ENCODE measurements around the gene TRAPPC12.
"Not testable (repeated sequence)": the region's sequence is repeated elsewhere in the genome, so short reads cannot be mapped to it uniquely, and the experiment has no call there.

Gene TRAPPC12

GRCh38 chr2:3488855-3489763 lies 109.6 kb downstream of the TRAPPC12 start:
- no peak for DNase-seq

GRCh38 chr2:3489764-3490115 lies 110.2 kb downstream of the TRAPPC12 start:
- DNase-seq = no peak

- no peak for DNase-seq
Measured at GRCh38 chr2:3490191-3491170, 111.0 kb downstream of the TRAPPC12 start.

- no peak for DNase-seq
Measured at GRCh38 chr2:3491306-3491705, 111.8 kb downstream of the TRAPPC12 start.

GRCh38 chr2:3491716-3492474 lies 112.4 kb downstream of the TRAPPC12 start:
- DNase-seq = no peak

- DNase-seq = not testable (repeated sequence)
Measured at GRCh38 chr2:3492475-3492787, 112.9 kb downstream of the TRAPPC12 start.

- DNase-seq = no peak
Measured at GRCh38 chr2:3492951-3493614, 113.6 kb downstream of the TRAPPC12 start.

- DNase-seq = no peak
Measured at GRCh38 chr2:3493615-3494007, 114.1 kb downstream of the TRAPPC12 start.

- no peak for DNase-seq
Measured at GRCh38 chr2:3494984-3495666, 115.6 kb downstream of the TRAPPC12 start.

GRCh38 chr2:3496708-3497080 lies 117.2 kb downstream of the TRAPPC12 start:
- not testable (repeated sequence) for DNase-seq

- DNase-seq = no peak
Measured at GRCh38 chr2:3498783-3499394, 119.4 kb downstream of the TRAPPC12 start.

GRCh38 chr2:3500326-3500899 lies 120.9 kb downstream of the TRAPPC12 start:
- DNase-seq = no peak

GRCh38 chr2:3503046-3503445 lies 123.6 kb downstream of the TRAPPC12 start:
- no peak for DNase-seq

GRCh38 chr2:3503483-3503882 lies 124.0 kb downstream of the TRAPPC12 start:
- DNase-seq = no peak

- DNase-seq = no peak
Measured at GRCh38 chr2:3504741-3505140, 125.2 kb downstream of the TRAPPC12 start.

- no peak for DNase-seq
Measured at GRCh38 chr2:3505771-3506170, 126.3 kb downstream of the TRAPPC12 start.

- no peak for DNase-seq
Measured at GRCh38 chr2:3512086-3512485, 132.6 kb downstream of the TRAPPC12 start.

GRCh38 chr2:3513026-3513810 lies 133.7 kb downstream of the TRAPPC12 start:
- no peak for DNase-seq

GRCh38 chr2:3515438-3515837 lies 135.9 kb downstream of the TRAPPC12 start:
- not testable (repeated sequence) for DNase-seq

GRCh38 chr2:3516831-3517230 lies 137.3 kb downstream of the TRAPPC12 start:
- no peak for DNase-seq

Data from stimulated activated CD4-positive, alpha-beta T cell treated with anti-CD3 and anti-CD28 coated beads, Interleukin-1b, Interleukin-23, amount 100 ng/mL, for 48 hours (primary cell).